Activated CD4-positive, CD25-positive, alpha-beta regulatory T cell (primary cell): Measurements from ENCODE around the gene LRSAM1.

Experiments used
- DNase-seq, 4 experiments: peaks; one replicate each; lab custom pipeline; 2025; lab: John Stamatoyannopoulos, UW

LRSAM1 gene

DNA sequence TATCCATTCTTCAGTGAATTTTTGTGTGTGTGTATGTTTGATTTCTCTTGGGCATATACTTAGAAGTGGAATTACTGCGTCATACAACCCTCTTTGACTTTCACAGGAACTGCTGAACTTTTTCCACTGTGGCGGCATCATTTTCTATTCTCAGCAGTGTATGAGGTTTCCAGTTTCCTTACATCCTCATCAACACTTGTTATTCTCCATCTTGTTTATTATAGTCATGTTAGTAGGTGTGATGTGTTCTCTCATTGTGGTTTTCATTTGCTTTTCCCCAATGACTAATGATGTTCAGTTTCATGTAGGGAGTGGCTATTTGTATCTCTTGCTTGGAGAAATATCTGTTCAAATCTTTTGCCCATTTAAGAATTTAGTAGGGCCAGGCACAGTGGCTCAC lies 24.6 kb upstream of the LRSAM1 start:
- DNase-seq: no peak

- no peak for DNase-seq
Observed at GRCh38 chr9:127428348-127428747, 23.0 kb upstream of the LRSAM1 start.

DNA sequence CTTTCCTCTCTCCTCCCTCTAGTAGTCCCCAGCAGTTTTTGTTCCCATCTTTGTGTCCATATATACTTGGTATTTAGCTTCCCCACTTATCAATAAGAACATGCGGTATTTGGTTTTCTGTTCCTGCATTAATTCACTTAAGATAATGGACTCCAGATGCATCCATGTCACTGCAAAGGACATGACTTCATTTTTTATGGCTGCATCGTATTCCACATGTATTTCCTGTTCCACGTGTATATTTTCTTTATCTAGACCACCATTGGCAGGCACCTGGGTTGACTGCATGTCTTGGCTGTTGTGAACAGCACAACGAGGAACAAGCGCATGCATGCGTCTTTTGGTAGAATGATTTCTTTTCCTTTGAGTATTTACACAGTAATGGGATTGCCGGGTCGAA lies 20.9 kb upstream of the LRSAM1 start:
- no peak for DNase-seq

DNA sequence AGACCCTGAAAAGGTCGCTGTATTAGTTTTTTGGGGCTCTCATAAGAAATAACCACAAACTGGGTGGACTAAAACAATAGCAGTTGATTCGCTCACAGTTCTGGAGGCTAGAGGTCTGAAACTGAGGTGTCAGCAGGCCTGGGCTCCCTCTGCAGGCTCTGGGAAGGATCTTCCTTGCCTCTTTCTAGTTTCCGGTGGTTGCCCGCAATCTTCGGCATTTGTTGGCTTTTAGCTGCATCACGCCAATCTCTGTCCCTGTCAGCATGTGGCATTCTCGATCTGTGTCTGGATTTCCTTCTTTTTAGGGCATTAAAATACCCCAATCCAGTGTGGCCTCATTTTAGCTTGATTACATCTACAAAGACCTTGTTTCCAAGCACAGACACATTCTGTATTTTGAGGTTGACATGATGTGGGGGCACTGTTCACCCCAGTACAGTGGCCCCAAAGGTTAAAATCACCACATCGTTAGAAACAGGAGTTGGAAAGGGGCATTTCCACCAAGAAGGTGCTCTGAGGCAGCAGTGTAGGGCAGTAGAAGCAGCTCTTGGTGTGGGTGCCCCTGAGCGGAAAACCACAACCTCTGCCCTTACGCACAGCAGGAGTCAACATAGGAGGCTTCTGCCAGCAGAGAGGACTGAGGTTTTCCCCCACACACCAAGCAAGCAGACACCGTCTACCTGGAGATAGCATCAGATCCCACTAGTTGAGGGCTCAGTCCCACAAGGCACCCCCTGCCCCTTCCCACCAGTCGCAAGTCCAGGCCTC lies 13.6 kb upstream of the LRSAM1 start:
- DNase-seq: no peak

DNA sequence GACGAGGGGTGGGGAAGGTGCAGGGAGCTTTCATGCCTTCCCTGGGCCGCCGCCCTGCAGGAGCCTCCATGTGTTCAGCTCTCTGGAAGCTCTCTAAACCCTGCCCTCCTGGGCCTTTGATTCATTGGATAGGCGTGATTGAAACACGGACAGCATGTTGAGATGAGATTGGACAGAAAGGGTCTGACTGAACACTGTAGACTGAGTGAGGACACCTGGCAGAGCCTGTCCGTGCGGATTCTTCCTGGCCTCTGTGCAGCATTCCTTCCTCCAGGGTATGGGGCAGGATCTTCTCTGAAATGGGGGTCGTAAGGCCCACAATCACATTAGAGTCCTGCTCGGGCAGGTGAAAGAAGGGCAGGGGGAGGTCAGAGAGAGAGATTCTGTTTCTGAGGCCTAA lies 12.9 kb upstream of the LRSAM1 start:
- no peak for DNase-seq

DNA sequence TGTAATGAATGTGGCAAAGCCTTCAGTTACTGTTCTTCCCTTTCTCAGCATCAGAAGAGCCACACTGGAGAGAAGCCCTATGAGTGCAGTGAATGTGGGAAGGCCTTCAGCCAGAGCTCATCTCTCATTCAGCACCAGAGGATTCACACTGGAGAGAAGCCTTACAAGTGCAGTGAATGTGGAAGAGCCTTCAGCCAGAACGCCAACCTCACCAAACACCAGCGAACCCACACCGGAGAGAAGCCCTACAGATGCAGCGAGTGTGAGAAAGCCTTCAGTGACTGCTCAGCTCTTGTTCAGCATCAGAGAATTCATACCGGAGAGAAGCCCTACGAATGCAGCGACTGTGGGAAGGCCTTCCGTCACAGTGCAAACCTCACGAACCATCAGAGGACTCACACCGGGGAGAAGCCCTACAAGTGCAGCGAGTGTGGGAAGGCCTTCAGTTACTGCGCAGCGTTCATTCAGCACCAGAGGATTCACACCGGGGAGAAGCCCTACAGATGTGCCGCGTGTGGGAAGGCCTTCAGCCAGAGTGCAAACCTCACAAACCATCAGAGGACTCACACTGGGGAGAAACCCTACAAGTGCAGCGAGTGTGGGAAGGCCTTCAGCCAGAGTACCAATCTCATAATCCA lies 6.9 kb upstream of the LRSAM1 start:
- no peak for DNase-seq

DNA sequence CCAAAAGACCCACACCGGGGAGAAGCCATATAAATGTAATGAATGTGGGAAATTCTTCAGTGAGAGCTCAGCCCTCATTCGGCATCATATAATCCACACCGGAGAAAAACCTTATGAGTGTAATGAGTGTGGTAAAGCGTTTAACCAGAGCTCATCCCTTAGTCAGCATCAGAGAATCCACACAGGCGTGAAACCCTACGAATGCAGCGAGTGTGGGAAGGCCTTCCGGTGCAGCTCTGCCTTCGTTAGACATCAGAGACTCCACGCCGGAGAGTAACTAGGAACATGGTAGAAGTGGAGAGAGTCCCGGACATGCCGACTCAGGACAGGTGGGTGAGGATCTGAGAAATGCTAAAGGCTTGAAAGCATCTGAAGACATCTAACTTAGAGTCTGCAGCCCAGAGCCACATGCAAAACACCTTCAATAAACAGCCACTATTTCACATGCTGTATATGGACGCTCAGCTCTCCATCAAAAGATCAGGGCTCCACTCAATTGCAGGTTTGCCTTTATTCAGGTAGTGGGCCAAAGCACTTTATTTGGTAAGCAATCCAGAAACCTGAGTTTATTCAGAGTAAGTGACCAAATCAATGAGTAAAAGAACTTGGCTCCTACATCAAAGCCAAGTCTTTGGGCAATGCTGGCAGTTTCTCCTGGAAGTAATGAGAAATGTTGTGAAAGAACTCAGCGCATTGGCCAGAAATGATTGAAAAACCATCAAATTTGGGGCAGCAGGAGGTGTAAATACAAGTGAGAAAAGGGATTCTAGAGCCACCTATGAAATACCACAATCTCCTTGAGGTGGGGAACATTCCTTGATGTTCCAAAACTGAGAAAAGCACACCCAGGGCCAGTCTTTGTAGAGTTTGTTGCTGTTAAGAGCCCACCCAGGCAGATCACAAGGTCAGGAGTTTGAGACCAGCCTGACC lies 6.1 kb upstream of the LRSAM1 start:
- DNase-seq: no peak

DNA sequence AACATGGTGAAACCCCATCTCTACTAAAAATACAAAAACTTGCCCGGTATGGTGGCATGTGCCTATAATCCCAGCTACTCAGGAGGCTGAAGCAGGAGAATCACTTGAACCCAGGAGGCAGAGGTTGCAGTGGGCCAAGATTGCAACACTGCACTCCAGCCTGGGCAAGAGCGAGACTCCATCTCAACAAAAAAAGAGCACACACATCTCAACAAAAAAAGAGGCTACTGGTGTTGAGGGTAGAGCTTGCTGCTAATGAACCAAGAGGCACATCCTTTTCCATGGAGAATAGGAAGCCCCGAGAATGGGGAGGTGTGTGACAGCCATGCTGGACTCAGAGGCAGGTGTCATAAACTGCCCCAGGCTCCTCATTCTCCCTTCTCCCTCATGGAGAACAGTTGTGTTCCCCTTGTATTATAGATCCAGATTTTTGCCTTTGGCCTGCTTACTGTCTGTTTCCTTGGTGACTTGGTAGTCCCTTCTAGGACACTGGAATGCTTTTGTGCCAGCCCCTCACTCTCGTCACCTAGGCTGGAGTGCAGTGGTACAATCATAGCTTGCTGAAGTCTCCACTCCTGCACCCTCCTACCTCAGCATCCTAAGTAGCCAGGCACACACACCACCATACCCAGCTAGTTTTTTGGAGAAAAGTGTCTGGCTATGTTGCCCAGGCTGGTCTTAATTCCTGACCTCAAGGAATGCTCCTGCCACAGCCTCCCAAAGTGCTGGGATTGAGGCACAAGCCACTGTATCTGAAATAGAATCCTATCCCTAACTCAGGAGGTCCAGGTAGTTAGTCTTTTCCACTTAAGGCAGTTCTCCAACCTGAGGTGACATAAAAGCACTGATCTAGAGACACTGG lies 5.2 kb upstream of the LRSAM1 start:
- no peak for DNase-seq

GRCh38 chr9:127446713-127447415 lies 4.4 kb upstream of the LRSAM1 start:
- no peak for DNase-seq

DNA sequence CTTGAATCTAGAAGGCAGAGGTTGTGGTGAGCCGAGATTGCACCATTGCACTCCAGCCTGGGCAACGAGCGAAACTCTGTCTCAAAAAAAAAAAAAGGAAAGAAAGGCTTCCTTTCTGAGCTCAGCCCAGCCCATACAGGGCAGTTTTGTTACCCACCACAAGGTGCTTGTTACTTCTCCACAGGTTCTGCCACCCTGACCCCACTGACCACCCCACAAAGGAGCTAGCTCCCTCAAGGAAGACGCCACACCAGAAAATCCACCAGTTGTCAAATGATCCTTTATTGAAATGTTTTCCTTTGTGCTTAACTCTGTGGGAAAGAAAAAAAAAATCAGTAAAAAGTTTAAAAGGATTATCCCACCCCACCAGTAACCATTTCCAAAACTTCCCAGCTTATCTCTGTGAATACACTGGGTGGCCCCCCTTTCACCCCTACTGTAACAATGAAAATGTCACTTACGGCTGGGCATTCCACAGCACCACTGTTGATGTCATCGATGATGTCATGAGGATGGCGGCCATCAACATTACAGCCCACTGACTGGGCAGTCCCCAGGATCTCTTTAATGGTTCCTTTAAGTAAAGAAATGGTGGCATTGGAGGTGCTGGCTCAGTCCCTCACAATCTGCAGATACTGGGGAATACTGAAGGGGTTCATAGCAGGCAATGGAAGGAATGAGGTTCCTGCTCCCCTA lies 3.7 kb upstream of the LRSAM1 start:
- no peak for DNase-seq

GRCh38 chr9:127448112-127448805 lies 3.1 kb upstream of the LRSAM1 start:
- DNase-seq: no peak

DNA sequence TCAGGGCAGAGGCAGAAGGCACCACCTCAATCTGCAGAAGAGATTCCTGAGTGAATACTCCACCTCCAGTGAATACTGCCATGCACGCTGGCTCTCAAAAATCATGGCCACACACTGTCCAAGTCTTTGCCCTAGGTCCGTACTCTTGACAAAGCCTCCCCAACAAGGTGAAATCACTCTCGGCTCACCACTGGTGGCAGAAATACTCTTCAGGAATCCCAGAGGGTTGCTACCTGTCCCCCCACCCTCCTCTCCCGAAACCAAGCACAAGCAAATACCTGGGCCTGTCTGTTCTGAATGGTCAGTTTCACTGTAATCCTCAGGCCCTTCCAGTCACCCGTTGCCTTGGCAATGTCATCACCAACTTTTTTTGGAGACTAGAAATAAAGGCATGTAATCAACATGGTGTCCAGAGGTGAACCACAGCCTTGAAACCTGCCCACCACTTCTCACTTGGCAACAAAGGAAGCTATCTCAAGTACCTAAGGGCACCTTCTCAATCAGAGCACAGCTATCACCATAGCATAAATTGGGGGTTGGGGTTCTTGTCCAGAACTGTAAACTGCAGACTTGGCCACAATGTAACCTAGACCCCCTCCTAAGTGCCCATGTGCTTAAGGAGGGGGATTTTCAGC lies 1.9 kb upstream of the LRSAM1 start:
- DNase-seq: no peak

DNA sequence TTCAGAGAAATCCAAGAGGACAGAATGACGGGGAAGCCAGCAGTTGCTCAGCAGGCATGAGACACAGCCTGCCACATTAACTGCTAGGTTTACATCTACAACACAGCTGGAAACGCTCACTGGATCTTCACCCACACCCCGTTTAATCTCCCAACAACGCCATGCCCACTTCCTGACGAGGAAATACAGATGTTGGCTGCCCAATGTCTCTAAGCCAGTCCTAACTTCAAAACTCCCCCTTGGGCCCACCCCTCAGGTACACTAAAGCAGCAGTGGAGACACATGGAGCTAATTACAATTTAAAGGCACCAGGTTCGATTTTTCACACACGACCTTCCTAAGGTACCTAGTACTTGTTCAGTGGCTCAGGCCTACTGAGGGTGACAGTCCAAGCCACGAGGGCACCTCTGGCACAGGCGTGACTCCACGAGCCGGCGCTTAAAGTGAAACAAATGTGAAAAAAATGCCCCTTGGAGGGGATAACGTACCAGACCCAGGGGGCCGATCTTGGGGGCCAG lies 1.0 kb upstream of the LRSAM1 start:
- no peak for DNase-seq

DNA sequence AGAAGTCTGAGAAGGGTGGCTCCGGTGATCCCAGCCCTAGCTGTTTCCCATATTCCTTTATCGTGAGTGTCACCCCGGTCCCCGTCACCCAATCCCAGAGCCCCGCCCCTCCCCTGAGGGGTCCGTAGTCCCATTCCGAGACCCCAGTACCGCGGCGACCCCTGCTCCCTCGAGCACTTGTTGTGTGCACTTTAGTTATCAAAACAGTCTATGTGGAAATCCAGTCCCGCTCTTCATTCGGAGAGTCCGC lies 223 bp downstream of the LRSAM1 start:
- no peak for DNase-seq

- DNase-seq: peak in 1 of 4 experiments; percentile 12
Observed at GRCh38 chr9:127451858-127452656, 747 bp downstream of the LRSAM1 start.

DNA sequence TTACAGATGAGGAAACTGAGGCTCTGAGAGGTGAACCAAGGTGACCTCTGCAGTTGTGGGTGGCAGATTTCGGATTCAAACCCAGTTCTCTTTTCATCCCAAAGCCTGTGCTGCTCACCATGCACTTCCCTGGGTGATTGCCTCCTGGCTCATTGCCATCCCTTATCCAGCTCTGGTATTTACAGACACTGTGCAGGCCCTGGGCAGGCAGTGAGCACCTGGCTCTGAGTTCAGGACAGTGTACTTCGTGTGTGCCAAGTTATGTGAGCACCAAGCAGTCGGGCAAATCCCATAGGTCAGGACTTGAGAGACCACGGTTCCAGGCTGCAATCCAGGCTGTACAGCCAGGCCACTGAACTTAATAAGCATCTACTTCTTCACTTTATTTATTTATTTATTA lies 1.4 kb downstream of the LRSAM1 start:
- DNase-seq: no peak

GRCh38 chr9:127455324-127455992 lies 4.1 kb downstream of the LRSAM1 start:
- no peak for DNase-seq
